ENCODE results near the gene KRTAP4-3. TPM values are rescaled to one million over a fixed set of nuclear protein-coding genes. Genes with fewer than 3 reads are reported as not detected.
"Not testable (repeated sequence)": the region's sequence is repeated elsewhere in the genome, so short reads cannot be mapped to it uniquely, and the experiment has no call there.

The KRTAP4-3 gene
- total RNA-seq, 4 donors from 2014 or later, result not detected

- in situ Hi-C loops (cut with MboI; ENCODE audit: low sequenced_read_pairs in 4 of 4) (loop anchor here in 1 of 4 donors (25.0 kb wide), 1 partner anchor 111 kb away; the partner anchor contains the start of genes KRTAP9-6 and KRTAP9-9), intact Hi-C loops (cut with DNase I; ENCODE audit: low total_unique reads) (no loop called here)
- ATAC-seq (no peak), DNase-seq (no peak)
- Histone ChIP-seq H3K27me3 (peaks cover 0 to 8% (median 3%) of the 10 kb centered on the region in 3 donors), H3K4me3 (no peak overlapping the region), H3K27ac (no peak overlapping the region), H3K36me3 (no peaks in the 10 kb centered on the region), H3K4me1 (no peaks in the 10 kb centered on the region), H3K9me3 (no peaks in the 10 kb centered on the region)
- no peak for TF ChIP-seq POLR2A (IDR thresholded peaks at IDR 0.05)
- TF ChIP-seq CTCF (IDR thresholded peaks at IDR 0.05 in 4 of 5, conservative IDR thresholded peaks at IDR 0.05 in 1 of 5), result no peak
These were observed 16.5 kb downstream of the KRTAP4-3 start for GRCh38 chr17:41151525-41151924.

DNA sequence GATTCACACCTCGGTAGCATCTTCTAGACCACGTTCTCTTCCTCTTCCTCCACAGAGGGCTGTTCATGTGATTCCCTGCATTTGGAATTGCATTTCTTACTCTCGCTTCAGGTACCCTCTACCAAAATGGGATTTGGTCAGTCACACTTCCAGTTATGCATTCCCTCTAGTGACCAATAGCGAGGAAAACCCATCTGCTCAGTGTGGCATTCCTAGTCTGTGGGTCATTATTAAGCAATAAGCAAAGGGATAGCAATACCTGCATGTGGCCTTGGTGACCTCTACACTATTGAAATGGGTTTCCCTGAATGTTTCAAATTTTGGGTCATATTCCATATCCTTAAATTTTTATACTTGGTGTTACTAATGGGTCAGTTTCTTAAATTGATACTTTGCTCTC lies 18.0 kb downstream of the KRTAP4-3 start:
- H3K27ac ChIP-seq, result no peak overlapping the region
- TF ChIP-seq POLR2A (IDR thresholded peaks at IDR 0.05), result no peak
- in situ Hi-C loops (cut with MboI; ENCODE audit: low sequenced_read_pairs in 4 of 4), result loop anchor here in 1 of 4 donors (25.0 kb wide), 1 partner anchor 112 kb away; the partner anchor contains the start of genes KRTAP9-6 and KRTAP9-9
- H3K4me1 ChIP-seq, result no peaks in the 10 kb centered on the region
- no peak overlapping the region for H3K4me3 ChIP-seq
- no peaks in the 10 kb centered on the region for H3K9me3 ChIP-seq
- no peak for DNase-seq
- H3K36me3 ChIP-seq, result no peaks in the 10 kb centered on the region
- no peak for ATAC-seq
- H3K27me3 ChIP-seq, result peaks cover 0 to 4% (median 3%) of the 10 kb centered on the region in 3 donors
- intact Hi-C loops (cut with DNase I; ENCODE audit: low total_unique reads), result no loop called here

DNA sequence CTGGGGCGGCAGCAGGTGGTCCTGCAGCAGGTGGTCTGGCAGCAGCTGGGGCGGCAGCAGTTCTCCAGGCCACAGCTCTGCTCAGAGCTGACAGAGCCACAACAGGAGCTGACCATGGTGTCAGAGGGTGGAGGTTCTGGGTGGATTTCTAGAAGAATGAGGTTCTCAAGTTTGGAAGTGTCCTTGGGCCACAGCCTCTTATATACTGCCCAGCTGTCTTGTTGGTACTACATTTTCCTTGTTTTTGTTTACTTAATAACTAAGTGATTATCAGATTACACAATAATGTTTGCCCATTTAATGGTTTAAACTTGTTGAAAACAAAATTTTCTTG lies 18.4 kb downstream of the KRTAP4-3 start, which contains the start of gene KRTAP4-5:
Gene KRTAP4-5 (minus strand): TSS at position 174 of the 334 bp plus-strand sequence. CDS start 58 bp downstream, at position 116.
- H3K27ac ChIP-seq, result no peak within 1 kb of the TSS
- no peak for ATAC-seq
- peaks cover 0 to 4% (median 3%) of the 10 kb centered on the region in 3 donors for H3K27me3 ChIP-seq
- no peak within 1 kb of the TSS for H3K4me3 ChIP-seq
- no peak for DNase-seq
- intact Hi-C loops (cut with DNase I; ENCODE audit: low total_unique reads), result no loop called here
- TF ChIP-seq POLR2A (IDR thresholded peaks at IDR 0.05) (no peak), CTCF (IDR thresholded peaks at IDR 0.05 in 4 of 5, conservative IDR thresholded peaks at IDR 0.05 in 1 of 5) (no peak)
- no peaks in the 10 kb centered on the region for H3K36me3 ChIP-seq
- no peaks in the 10 kb centered on the region for H3K4me1 ChIP-seq
- in situ Hi-C loops (cut with MboI; ENCODE audit: low sequenced_read_pairs in 4 of 4), result no loop called here
- H3K9me3 ChIP-seq, result no peaks in the 10 kb centered on the region

DNA sequence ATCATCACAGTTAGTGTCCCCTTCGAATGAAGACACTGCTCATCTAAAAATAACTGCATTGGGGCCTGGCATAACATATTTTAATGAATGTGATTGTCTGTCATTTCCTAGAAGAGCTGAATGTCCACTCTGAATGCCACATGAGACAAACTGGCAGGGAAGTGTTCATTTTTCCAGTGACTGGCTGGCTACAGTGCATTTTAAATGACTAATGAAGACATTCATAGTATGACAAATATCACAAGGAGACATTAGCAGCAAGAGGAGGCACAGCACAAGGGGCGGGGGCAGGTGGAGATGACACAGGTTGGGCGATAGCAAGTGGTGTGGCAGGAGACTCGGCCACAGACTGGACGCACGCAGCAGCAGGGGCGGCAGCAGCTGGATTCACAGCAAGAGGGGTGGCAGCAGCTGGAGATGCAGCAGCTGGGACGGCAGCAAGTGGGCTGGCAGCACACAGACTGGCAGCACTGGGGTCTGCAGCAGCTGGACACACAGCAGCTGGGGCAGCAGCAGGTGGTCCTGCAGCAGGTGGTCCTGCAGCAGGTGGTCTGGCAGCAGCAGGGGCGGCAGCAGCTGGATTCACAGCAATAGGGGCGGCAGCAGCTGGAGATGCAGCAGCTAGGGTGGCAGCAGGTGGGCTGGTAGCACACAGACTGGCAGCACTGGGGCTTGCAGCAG lies 18.9 kb downstream of the KRTAP4-3 start:
- H3K4me1 ChIP-seq; H3K36me3 ChIP-seq; H3K9me3 ChIP-seq; intact Hi-C loops (cut with DNase I; ENCODE audit: low total_unique reads); H3K27me3 ChIP-seq; in situ Hi-C loops (cut with MboI; ENCODE audit: low sequenced_read_pairs in 4 of 4); H3K27ac ChIP-seq; ATAC-seq; H3K4me3 ChIP-seq; DNase-seq: not testable (repeated sequence)

DNA sequence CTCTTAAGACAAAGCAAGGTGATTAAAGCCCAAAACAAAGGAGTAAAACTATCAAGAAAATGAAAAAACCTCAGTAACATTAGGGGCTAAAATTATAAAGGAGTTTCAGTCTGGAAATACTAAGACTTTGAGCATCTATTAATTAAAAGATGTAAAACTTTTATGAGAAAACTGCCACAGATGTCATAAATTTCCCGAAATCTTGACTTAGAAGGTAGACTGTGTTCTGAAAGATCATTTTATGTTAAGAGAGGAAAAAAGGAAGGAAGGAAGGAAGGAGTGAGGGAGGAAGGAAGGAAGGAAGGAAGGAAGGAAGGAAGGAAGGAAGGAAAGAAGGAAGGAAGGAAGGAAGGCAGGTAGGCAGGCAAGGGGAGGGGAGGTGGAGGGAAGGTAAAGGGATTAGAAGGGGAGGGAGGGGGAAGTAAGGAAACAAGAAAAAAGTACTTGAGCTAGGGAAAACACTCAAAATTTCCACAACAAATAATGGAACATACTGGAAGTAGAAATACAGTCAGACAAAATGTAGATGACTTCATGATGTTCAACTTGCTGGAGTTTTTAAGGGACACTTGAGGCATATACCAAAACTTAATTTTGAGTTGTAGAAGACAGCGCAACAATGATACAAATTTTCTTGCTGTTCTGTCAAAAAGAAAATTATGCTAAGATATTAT lies 20.4 kb downstream of the KRTAP4-3 start:
- Histone ChIP-seq H3K27me3 (no peaks in the 10 kb centered on the region), H3K27ac (no peak overlapping the region), H3K4me3 (no peak overlapping the region), H3K9me3 (no peaks in the 10 kb centered on the region), H3K36me3 (no peaks in the 10 kb centered on the region), H3K4me1 (no peaks in the 10 kb centered on the region)
- intact Hi-C loops (cut with DNase I; ENCODE audit: low total_unique reads) (no loop called here), in situ Hi-C loops (cut with MboI; ENCODE audit: low sequenced_read_pairs in 4 of 4) (no loop called here)
- DNase-seq, result no peak
- TF ChIP-seq CTCF (IDR thresholded peaks at IDR 0.05 in 4 of 5, conservative IDR thresholded peaks at IDR 0.05 in 1 of 5), result no peak
- ATAC-seq, result no peak

All from gastrocnemius medialis (tissue), 4 donors.